Common myeloid progenitor, CD34-positive (primary cell): ENCODE results near the gene CCDC30.
"Not testable (repeated sequence)": the region's sequence is repeated elsewhere in the genome, so short reads cannot be mapped to it uniquely, and the experiment has no call there.

Experiments
- CTCF ChIA-PET: fragments of 350-600 bp; sonication (Branson Sonifier 250); formaldehyde crosslinking; loops from one replicate; lab custom pipeline; 2021; ENCODE audit warnings: antibody characterized with exemption; lab: Charles Lee
- POLR2A ChIA-PET: fragments of 350-600 bp; sonication (Branson Sonifier 250); formaldehyde crosslinking; loops from one replicate; lab custom pipeline; 2021; ENCODE audit warnings: antibody characterized with exemption; lab: Charles Lee
- DNase-seq, 3 donors: peaks; one replicate each; pipeline versions ENCODE4 v3.0.0 to v3.0.0-alpha.2; 2013
- H3K27ac ChIP-seq, 2 experiments: 1 replicate in 1 of 2; 2 replicates in 1 of 2; pipeline ENCODE4 v1.7.0; 2013; ENCODE audit warnings: inconsistent platforms in 2 of 2, low read length in 2 of 2, mild to moderate bottlenecking in 2 of 2, low read depth in 1 of 2, moderate library complexity in 1 of 2; ENCODE audit not compliant: severe bottlenecking in 2 of 2, insufficient read depth in 1 of 2, poor library complexity in 1 of 2
- H3K27me3 ChIP-seq, 5 experiments: replicated peaks in 2 of 5; 1 replicate in 3 of 5; 2 replicates in 2 of 5; pipeline versions ENCODE4 v1.6.1 to v1.7.0; 2013; ENCODE audit warnings: low read length in 4 of 5, mild to moderate bottlenecking in 2 of 5, moderate library complexity in 2 of 5, inconsistent platforms in 1 of 5; ENCODE audit not compliant: insufficient read depth in 5 of 5, control insufficient read depth in 4 of 5
- H3K36me3 ChIP-seq, 4 experiments: 1 replicate in 2 of 4; 2 replicates in 2 of 4; pipeline versions ENCODE4 v1.6.1 to v1.7.0; 2013; ENCODE audit warnings: low read length in 3 of 4, control low read depth in 1 of 4, mild to moderate bottlenecking in 1 of 4; ENCODE audit not compliant: control insufficient read depth in 4 of 4, insufficient read depth in 4 of 4
- H3K4me1 ChIP-seq, 4 experiments: 1 replicate in 3 of 4; 2 replicates in 1 of 4; pipeline versions ENCODE4 v1.6.1 to v1.7.1; 2013; ENCODE audit warnings: low read length in 3 of 4, mild to moderate bottlenecking in 3 of 4, control low read depth in 1 of 4, inconsistent platforms in 1 of 4, moderate library complexity in 1 of 4; ENCODE audit not compliant: control insufficient read depth in 4 of 4, insufficient read depth in 4 of 4; ENCODE audit errors: control extremely low read depth in 1 of 4
- H3K4me3 ChIP-seq, 7 experiments: 1 replicate in 4 of 7; 2 replicates in 3 of 7; pipeline versions ENCODE4 v1.5.1 to v1.7.0; 2013; ENCODE audit warnings: mild to moderate bottlenecking in 7 of 7, low read length in 6 of 7, moderate library complexity in 6 of 7, inconsistent platforms in 2 of 7, low read depth in 2 of 7, control low read depth in 1 of 7; ENCODE audit not compliant: insufficient read depth in 4 of 7, control insufficient read depth in 1 of 7; ENCODE audit errors: extremely low read depth in 1 of 7
- H3K9me3 ChIP-seq, 5 experiments: 1 replicate in 4 of 5; 2 replicates in 1 of 5; pipeline versions ENCODE4 v1.6.1 to v1.7.1; 2013; ENCODE audit warnings: low read length in 4 of 5, mild to moderate bottlenecking in 2 of 5, inconsistent platforms in 1 of 5, low read depth in 1 of 5, moderate library complexity in 1 of 5; ENCODE audit not compliant: control insufficient read depth in 4 of 5, insufficient read depth in 2 of 5; ENCODE audit errors: control extremely low read depth in 1 of 5
- WGBS: methylation state at CpG from one replicate; pipeline ENCODE4 v1.1.5; 2013; ENCODE audit not compliant: insufficient coverage; 5-methylcytosine and 5-hydroxymethylcytosine counted together

The CCDC30 gene

DNA sequence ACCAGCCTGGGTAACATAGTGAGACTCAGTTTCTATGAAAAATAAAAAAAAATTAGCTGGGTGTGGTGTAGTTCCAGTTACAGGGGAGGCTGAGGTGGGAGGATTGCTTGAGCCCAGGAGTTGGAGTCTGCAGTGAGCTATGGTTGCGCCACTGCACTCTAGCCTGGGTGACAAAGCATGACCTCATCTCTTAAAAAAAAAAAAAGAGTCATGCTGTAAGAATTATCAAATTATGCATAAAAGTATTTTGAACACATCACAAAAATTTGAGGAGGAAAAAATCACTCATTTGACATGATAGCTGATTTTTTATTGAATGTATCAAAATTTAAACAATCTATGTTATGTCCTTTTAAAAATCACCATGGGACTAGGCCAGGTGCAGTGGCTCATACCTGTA, 17.8 kb downstream of the CCDC30 start:
- CTCF ChIA-PET: no interaction called here
- POLR2A ChIA-PET: no interaction called here
- Histone ChIP-seq H3K9me3 (no peaks in the 10 kb centered on the region), H3K4me1 (no peaks in the 10 kb centered on the region), H3K27me3 (no peaks in the 10 kb centered on the region), H3K4me3 (no peak overlapping the region), H3K27ac (no peak overlapping the region), H3K36me3 (no peaks in the 10 kb centered on the region)
- no CpG with 5 or more reads among the region's 1 CpG for WGBS
- no peak for DNase-seq

DNA sequence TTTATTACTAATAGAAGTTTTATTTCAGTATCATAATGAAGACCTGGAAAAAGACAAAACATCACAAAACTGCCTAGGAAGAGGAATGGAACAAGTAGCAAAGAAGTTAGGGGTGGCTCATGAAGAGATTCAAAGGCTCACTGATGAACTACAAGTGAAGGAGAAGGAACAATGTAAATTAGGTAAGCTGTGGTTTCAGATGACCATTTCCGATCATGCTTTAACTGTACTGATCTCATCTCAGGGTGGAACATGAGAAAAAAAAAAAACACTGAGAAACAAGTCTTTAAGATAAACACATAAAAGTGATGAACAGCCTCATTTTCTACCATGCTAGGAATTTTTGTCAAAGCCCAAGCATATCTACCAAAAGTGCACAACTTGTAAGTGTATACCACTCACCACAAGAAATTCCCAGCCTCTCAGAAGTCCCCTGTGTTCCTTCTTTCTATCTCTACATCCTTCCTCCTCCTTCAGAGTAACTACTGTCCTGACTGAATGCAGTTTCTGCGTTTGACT, 19.6 kb downstream of the CCDC30 start:
- Histone ChIP-seq H3K36me3 (peaks cover 0 to 3% (median 0%) of the 10 kb centered on the region in 4 experiments), H3K4me1 (no peaks in the 10 kb centered on the region), H3K27me3 (no peaks in the 10 kb centered on the region), H3K27ac (no peak overlapping the region), H3K4me3 (no peak overlapping the region), H3K9me3 (no peaks in the 10 kb centered on the region)
- no peak for DNase-seq
- ChIA-PET CTCF (no interaction called here), POLR2A (no interaction called here)
- no CpG with 5 or more reads among the region's 2 CpGs for WGBS

DNA sequence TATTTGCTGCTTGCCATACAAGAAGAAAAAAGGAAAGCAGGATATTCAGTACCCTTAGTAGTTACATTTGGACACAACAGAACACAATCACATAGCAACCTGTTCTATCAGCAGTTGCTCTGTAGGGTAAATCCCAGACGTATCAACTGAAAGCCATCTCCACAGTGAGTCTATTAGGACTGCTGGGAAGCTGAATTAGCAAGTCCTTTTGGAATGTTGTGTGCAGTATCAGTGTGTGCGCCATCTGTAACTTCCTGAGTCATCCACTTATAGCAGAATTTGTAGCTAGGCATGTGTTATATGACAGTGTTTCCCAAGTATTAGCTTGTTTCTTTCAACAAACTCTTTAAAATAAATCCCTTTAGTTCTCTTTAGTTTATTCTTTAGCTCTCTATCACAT, 21.3 kb downstream of the CCDC30 start:
- ChIA-PET CTCF (no interaction called here), POLR2A (no interaction called here)
- Histone ChIP-seq H3K27me3 (no peaks in the 10 kb centered on the region), H3K4me3 (no peak overlapping the region), H3K27ac (no peak overlapping the region), H3K36me3 (peaks cover 0 to 3% (median 0%) of the 10 kb centered on the region in 4 experiments), H3K9me3 (no peaks in the 10 kb centered on the region), H3K4me1 (no peaks in the 10 kb centered on the region)
- WGBS: no CpG with 5 or more reads among the region's 2 CpGs
- no peak for DNase-seq

DNA sequence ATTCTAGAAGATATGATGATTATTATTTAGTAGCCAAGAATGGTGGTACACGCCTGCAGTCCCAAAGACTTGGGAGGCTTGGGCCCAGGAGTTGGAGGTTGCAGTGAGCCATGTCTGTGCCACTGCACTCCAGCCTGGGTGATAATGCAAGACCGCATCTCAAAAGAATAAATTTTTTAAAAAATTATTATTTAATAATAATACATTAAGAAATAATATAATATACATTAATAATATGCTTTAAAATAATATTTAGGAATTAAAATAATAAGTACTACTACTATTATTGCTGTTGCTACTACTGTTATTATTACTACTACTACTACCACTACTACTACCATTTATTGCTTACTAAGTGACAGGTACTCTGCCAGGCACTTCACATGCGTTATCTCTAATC, 27.2 kb downstream of the CCDC30 start:
- no peaks in the 10 kb centered on the region for H3K4me1 ChIP-seq
- no peak for DNase-seq
- H3K9me3 ChIP-seq: no peaks in the 10 kb centered on the region
- POLR2A ChIA-PET: no interaction called here
- no peaks in the 10 kb centered on the region for H3K27me3 ChIP-seq
- H3K4me3 ChIP-seq: no peak overlapping the region
- peaks cover 0 to 3% (median 0%) of the 10 kb centered on the region in 4 experiments for H3K36me3 ChIP-seq
- H3K27ac ChIP-seq: no peak overlapping the region
- WGBS: 100% methylated on average over 1 of the region's 3 CpGs
- CTCF ChIA-PET: no interaction called here

DNA sequence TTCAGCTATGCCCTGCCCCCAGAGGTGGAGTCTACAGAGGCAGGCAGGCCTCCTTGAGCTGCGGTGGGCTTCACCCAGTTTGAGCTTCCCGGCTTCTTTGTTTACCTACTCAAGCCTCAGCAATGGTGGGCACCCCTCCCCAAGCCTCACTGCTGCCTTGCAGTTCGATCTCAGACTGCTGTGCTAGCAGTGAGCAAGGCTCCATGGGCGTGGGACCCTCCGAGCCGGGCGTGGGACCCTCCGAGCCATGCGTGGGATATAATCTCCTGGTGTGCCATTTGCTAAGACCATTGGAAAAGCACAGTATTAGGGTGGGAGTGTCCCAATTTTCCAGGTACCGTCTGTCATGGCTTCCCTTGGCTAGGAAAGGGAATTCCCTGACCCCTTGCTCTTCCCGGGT, 38.9 kb downstream of the CCDC30 start:
- peaks cover 8 to 42% (median 13%) of the 10 kb centered on the region in 5 experiments for H3K9me3 ChIP-seq
- H3K27me3 ChIP-seq, H3K4me1 ChIP-seq, H3K4me3 ChIP-seq, DNase-seq, POLR2A ChIA-PET, H3K27ac ChIP-seq, CTCF ChIA-PET: not testable (repeated sequence)
- peaks cover 0 to 19% (median 5%) of the 10 kb centered on the region in 4 experiments for H3K36me3 ChIP-seq
- 96% methylated on average over 8 of the region's 11 CpGs for WGBS

DNA sequence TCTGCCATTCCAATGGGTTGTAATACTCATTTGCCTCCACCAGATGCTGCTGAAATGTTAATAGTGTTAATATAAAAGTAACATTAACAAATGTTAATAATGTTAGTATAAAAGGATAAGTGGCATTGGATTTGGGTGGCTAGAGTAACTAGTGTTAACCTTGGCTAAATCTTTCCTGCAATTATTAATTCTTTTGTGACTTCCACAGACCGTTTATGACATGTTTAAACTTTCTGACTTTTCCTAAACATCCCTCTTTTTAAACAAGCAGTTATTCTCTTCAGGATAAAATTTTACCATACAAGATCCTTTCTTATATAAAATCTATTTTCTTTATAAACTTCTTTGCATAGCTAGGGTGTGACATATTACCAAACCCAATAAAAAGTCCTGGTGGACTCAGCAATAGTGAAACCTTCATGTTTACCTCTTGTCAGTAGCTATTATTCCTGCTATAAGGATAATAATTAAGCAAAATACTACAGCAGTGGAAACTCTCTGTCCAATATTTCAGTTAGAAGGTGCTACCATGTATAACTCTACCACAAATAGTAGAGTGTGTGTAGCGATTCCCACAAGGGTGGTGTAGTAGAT, 41.5 kb downstream of the CCDC30 start:
- H3K27ac ChIP-seq: no peak overlapping the region
- H3K4me3 ChIP-seq: no peak overlapping the region
- no peak for DNase-seq
- peaks cover 0 to 22% (median 4%) of the 10 kb centered on the region in 4 experiments for H3K36me3 ChIP-seq
- H3K4me1 ChIP-seq: no peaks in the 10 kb centered on the region
- ChIA-PET POLR2A (no interaction called here), CTCF (no interaction called here)
- H3K9me3 ChIP-seq: peaks cover 10 to 68% (median 23%) of the 10 kb centered on the region in 5 experiments
- no peaks in the 10 kb centered on the region for H3K27me3 ChIP-seq
- no CpG with 5 or more reads among the region's 2 CpGs for WGBS

GRCh38 chr1:42506576-42506975, 43.5 kb downstream of the CCDC30 start:
- Histone ChIP-seq H3K27me3 (no peaks in the 10 kb centered on the region), H3K4me3 (no peak overlapping the region), H3K9me3 (peaks cover 10 to 87% (median 36%) of the 10 kb centered on the region in 5 experiments), H3K4me1 (no peaks in the 10 kb centered on the region), H3K27ac (no peak overlapping the region), H3K36me3 (peaks cover 0 to 24% (median 4%) of the 10 kb centered on the region in 4 experiments)
- WGBS: no CpG with 5 or more reads among the region's 1 CpG
- POLR2A ChIA-PET: no interaction called here
- DNase-seq: no peak
- CTCF ChIA-PET: no interaction called here
